H1 (cell line): ENCODE data around the gene ARHGAP27. TPM values are rescaled to one million over a fixed set of nuclear protein-coding genes. Genes with fewer than 3 reads are reported as not detected.

Source experiments
- CTCF ChIA-PET: fragments of 300-600 bp; sonication (Branson Sonifier 250); formaldehyde crosslinking; loops from one replicate; lab custom pipeline; 2021; ENCODE audit not compliant: partially characterized antibody; lab: Charles Lee
- POLR2A ChIA-PET: fragments of 300-600 bp; sonication (Branson Sonifier 250); formaldehyde crosslinking; loops from one replicate; lab custom pipeline; 2021; ENCODE audit warnings: inconsistent platforms; ENCODE audit not compliant: partially characterized antibody; lab: Charles Lee
- DNase-seq, 2 experiments: peaks; one replicate each; pipeline versions ENCODE4 v3.0.0 to v3.0.0-alpha.2; 2010 to 2022; ENCODE audit warnings: low spot score in 2 of 2, low read depth in 1 of 2, mixed read lengths in 1 of 2
- FAIRE-seq: peaks from 2 replicates; lab custom pipeline; 2011; peaks lifted over from hg19 to GRCh38; lab: Jason Lieb, UNC
- H2AFZ ChIP-seq: 2 replicates; pipeline ENCODE4 v1.8.1; 2012; ENCODE audit warnings: low read length, inconsistent platforms
- H2AK5ac ChIP-seq: 2 replicates; pipeline ENCODE4 v1.6.1; 2013; ENCODE audit warnings: low read depth, low read length
- H2BK120ac ChIP-seq: replicated peaks from 2 replicates; pipeline ENCODE3; 2013; ENCODE audit warnings: low read depth, low read length, inconsistent platforms
- H2BK12ac ChIP-seq: 2 replicates; pipeline ENCODE4 v1.6.1; 2013; ENCODE audit warnings: low read depth, low read length
- H2BK15ac ChIP-seq: 2 replicates; pipeline ENCODE4 v1.6.1; 2013; ENCODE audit warnings: low read length
- H2BK20ac ChIP-seq: 2 replicates; pipeline ENCODE4 v1.6.1; 2013; ENCODE audit warnings: low read length
- H2BK5ac ChIP-seq: 2 replicates; pipeline ENCODE4 v1.6.1; 2013; ENCODE audit warnings: low read depth, low read length
- H3K14ac ChIP-seq: 2 replicates; pipeline ENCODE4 v1.6.1; 2013; ENCODE audit warnings: inconsistent platforms; ENCODE audit not compliant: insufficient read length
- H3K18ac ChIP-seq: 2 replicates; pipeline ENCODE4 v1.6.1; 2013; ENCODE audit warnings: low read length; ENCODE audit errors: extremely low read depth
- H3K23ac ChIP-seq: 2 replicates; pipeline ENCODE4 v1.6.1; 2013; ENCODE audit warnings: inconsistent platforms; ENCODE audit not compliant: insufficient read length
- H3K23me2 ChIP-seq: 2 replicates; pipeline ENCODE4 v1.6.1; 2013; ENCODE audit warnings: low read depth, low read length
- H3K27ac ChIP-seq: 2 replicates; pipeline ENCODE4 v1.6.1; 2011; ENCODE audit warnings: low read depth, low read length, inconsistent platforms
- H3K27me3 ChIP-seq, 4 experiments: replicated peaks in 1 of 4; 1 replicate in 1 of 4; 2 replicates in 3 of 4; pipeline versions ENCODE4 v1.6.1 to v1.8.1; 2011 to 2013; ENCODE audit warnings: low read length in 3 of 4, mild to moderate bottlenecking in 3 of 4, inconsistent platforms in 2 of 4, mixed read lengths in 2 of 4, moderate library complexity in 1 of 4; ENCODE audit not compliant: control insufficient read depth in 3 of 4, insufficient read depth in 3 of 4; ENCODE audit errors: extremely low read depth in 1 of 4
- H3K36me3 ChIP-seq, 4 experiments: 2 replicates each; pipeline versions ENCODE4 v1.6.1 to v1.8.1; 2011 to 2013; ENCODE audit warnings: mild to moderate bottlenecking in 4 of 4, low read length in 3 of 4, moderate library complexity in 2 of 4, control low read depth in 1 of 4, inconsistent platforms in 1 of 4; ENCODE audit not compliant: insufficient read depth in 4 of 4, control insufficient read depth in 2 of 4
- H3K4ac ChIP-seq: replicated peaks from 2 replicates; pipeline ENCODE3; 2013; ENCODE audit warnings: low read length, low read depth, mixed read lengths, inconsistent platforms; ENCODE audit not compliant: insufficient read length
- H3K4me1 ChIP-seq, 4 experiments: replicated peaks in 1 of 4; 1 replicate in 1 of 4; 2 replicates in 3 of 4; pipeline versions ENCODE4 v1.6.1 to v1.8.1; 2011 to 2013; ENCODE audit warnings: low read length in 3 of 4, inconsistent platforms in 2 of 4, mixed read lengths in 1 of 4; ENCODE audit not compliant: insufficient read depth in 4 of 4, control insufficient read depth in 3 of 4
- H3K4me2 ChIP-seq, 2 experiments: 2 replicates each; pipeline versions ENCODE4 v1.6.1 to v1.8.1; 2011 to 2013; ENCODE audit warnings: low read depth in 2 of 2, low read length in 2 of 2, control low read depth in 1 of 2, inconsistent platforms in 1 of 2, mild to moderate bottlenecking in 1 of 2; ENCODE audit not compliant: insufficient read depth in 1 of 2
- H3K4me3 ChIP-seq, 4 experiments: fragments of 200-600, 300-600 bp in 1 of 4; sonication (generic), shearing (Covaris generic), sonication (Bioruptor Twin) in 1 of 4; 2 replicates each; pipeline versions ENCODE4 v1.5.1 to v1.8.1; 2011 to 2016; ENCODE audit warnings: low read length in 4 of 4, low read depth in 3 of 4, control low read depth in 2 of 4, inconsistent platforms in 2 of 4, mild to moderate bottlenecking in 2 of 4, mixed read lengths in 1 of 4, moderate library complexity in 1 of 4; ENCODE audit not compliant: insufficient read depth in 2 of 4; ENCODE audit errors: extremely low read depth in 1 of 4
- H3K56ac ChIP-seq: replicated peaks from 2 replicates; pipeline ENCODE3; 2013; ENCODE audit warnings: low read depth, mild to moderate bottlenecking, mixed read lengths, low read length, inconsistent platforms; ENCODE audit not compliant: insufficient read length
- H3K79me1 ChIP-seq: 2 replicates; pipeline ENCODE4 v1.6.1; 2013; ENCODE audit warnings: low read depth, low read length, control low read depth
- H3K79me2 ChIP-seq, 2 experiments: 2 replicates each; pipeline versions ENCODE4 v1.6.1 to v1.8.1; 2012 to 2013; ENCODE audit warnings: low read length in 2 of 2, mild to moderate bottlenecking in 2 of 2, inconsistent platforms in 1 of 2; ENCODE audit not compliant: insufficient read depth in 2 of 2, control insufficient read depth in 1 of 2
- H3K9ac ChIP-seq, 4 experiments: replicated peaks in 1 of 4; 1 replicate in 1 of 4; 2 replicates in 3 of 4; pipeline versions ENCODE4 v1.6.1 to v1.8.1; 2011 to 2013; ENCODE audit warnings: low read depth in 3 of 4, low read length in 3 of 4, control low read depth in 2 of 4, mild to moderate bottlenecking in 2 of 4, moderate library complexity in 2 of 4, inconsistent platforms in 1 of 4; ENCODE audit errors: extremely low read depth in 1 of 4
- H3K9me3 ChIP-seq, 2 experiments: 2 replicates each; pipeline versions ENCODE4 v1.6.1 to v1.8.1; 2012 to 2013; ENCODE audit warnings: mild to moderate bottlenecking in 2 of 2, moderate library complexity in 2 of 2, control low read depth in 1 of 2, inconsistent platforms in 1 of 2, low read depth in 1 of 2, low read length in 1 of 2, mixed read lengths in 1 of 2; ENCODE audit not compliant: insufficient read depth in 2 of 2
- H4K20me1 ChIP-seq, 2 experiments: replicated peaks in 1 of 2; 2 replicates each; pipeline versions ENCODE3 to v1.8.1; 2011 to 2013; ENCODE audit warnings: inconsistent platforms in 2 of 2, low read length in 2 of 2, mild to moderate bottlenecking in 1 of 2; ENCODE audit not compliant: insufficient read depth in 2 of 2, control insufficient read depth in 1 of 2
- H4K5ac ChIP-seq: 2 replicates; pipeline ENCODE4 v1.6.1; 2013; ENCODE audit warnings: low read length, low read depth, mixed read lengths, inconsistent platforms; ENCODE audit not compliant: insufficient read length
- H4K8ac ChIP-seq: 2 replicates; pipeline ENCODE4 v1.8.0; 2013; ENCODE audit warnings: mild to moderate bottlenecking, moderate library complexity, low read length, inconsistent platforms; ENCODE audit not compliant: insufficient read depth; ENCODE audit errors: extremely low read depth
- H4K91ac ChIP-seq: replicated peaks from 2 replicates; pipeline ENCODE3; 2013; ENCODE audit warnings: low read length, mixed read lengths, inconsistent platforms; ENCODE audit not compliant: insufficient read length
- ATF3 ChIP-seq: IDR thresholded peaks from 2 replicates; pipeline ENCODE4 v1.6.1; 2011; ENCODE audit warnings: low read depth, mild to moderate bottlenecking, low read length; ENCODE audit not compliant: insufficient read depth
- CBX8 ChIP-seq: fragments of 300-800, 300-1000 bp; sonication (generic); IDR thresholded peaks from 2 replicates; pipeline ENCODE4 v1.7.1; 2016; ENCODE audit warnings: low read depth, low read length, borderline replicate concordance
- CTCF ChIP-seq, 3 experiments: IDR thresholded peaks; 1 replicate in 2 of 3; 2 replicates in 1 of 3; pipeline versions ENCODE4 v1.5.1 to v1.6.1; 2011; ENCODE audit warnings: low read length in 3 of 3, mild to moderate bottlenecking in 3 of 3, inconsistent platforms in 2 of 3, low read depth in 1 of 3, moderate library complexity in 1 of 3; ENCODE audit not compliant: insufficient read depth in 1 of 3; ENCODE audit errors: control extremely low read depth in 1 of 3
- EGR1 ChIP-seq: IDR thresholded peaks from 2 replicates; pipeline ENCODE4 v1.6.1; 2011; ENCODE audit warnings: low read depth, low read length, borderline replicate concordance
- GABPA ChIP-seq: IDR thresholded peaks from 2 replicates; pipeline ENCODE4 v1.6.1; 2011; ENCODE audit warnings: mild to moderate bottlenecking, low read length, moderate library complexity, borderline replicate concordance; ENCODE audit not compliant: insufficient read depth
- JUN ChIP-seq: IDR thresholded peaks from 2 replicates; pipeline ENCODE4 v1.6.1; 2011; ENCODE audit warnings: low read depth, mild to moderate bottlenecking, improper control_type of control experiment, low read length
- NRF1 ChIP-seq: IDR thresholded peaks from 2 replicates; pipeline ENCODE4 v1.6.1; 2011; ENCODE audit warnings: mild to moderate bottlenecking, low read depth, low read length, improper control_type of control experiment
- RFX5 ChIP-seq: IDR thresholded peaks from 2 replicates; pipeline ENCODE4 v1.6.1; 2011; ENCODE audit warnings: low read depth, low read length, improper control_type of control experiment, borderline replicate concordance
- SIRT6 ChIP-seq: IDR thresholded peaks from one replicate; pipeline ENCODE4 v1.7.1; 2012; ENCODE audit warnings: low read length, inconsistent platforms
- SP2 ChIP-seq: IDR thresholded peaks from 2 replicates; pipeline ENCODE4 v1.6.1; 2012; ENCODE audit warnings: mild to moderate bottlenecking, low read length, inconsistent platforms
- WGBS, 2 experiments: shearing (Covaris generic) in 1 of 2; methylation state at CpG; one replicate each; pipeline versions ENCODE4 v1.1.6 to v1.1.7; 2013 to 2015; ENCODE audit warnings: low lambda C conversion rate in 2 of 2, mixed read lengths in 2 of 2, inconsistent platforms in 1 of 2, low coverage in 1 of 2, missing lambda C conversion rate in 1 of 2; ENCODE audit not compliant: insufficient replicate concordance in 2 of 2, insufficient coverage in 1 of 2, insufficient read length in 1 of 2; ENCODE audit errors: extremely low coverage in 1 of 2, missing lambda C conversion rate in 1 of 2; 5-methylcytosine and 5-hydroxymethylcytosine counted together
- polyA plus RNA-seq, 7 experiments: library from polyadenylated mRNA; depleted of rRNA in 3 of 7; stranded (reverse) in 5 of 7; unstranded in 2 of 7; fragments of >200 nt in 5 of 7; fragments of 200-250 nt in 2 of 7; gene quantifications; 1 replicate in 5 of 7; 2 replicates in 1 of 7; 4 replicates in 1 of 7; pipeline versions ENCODE4 v1.2.1 to v1.2.3, GENCODE V29; 2011 to 2013; ENCODE audit warnings: missing spikeins in 2 of 7, mixed read lengths in 2 of 7
- total RNA-seq: library from RNA; stranded (reverse); fragmentation: NEBNext Ultra II Directional; extraction: Animal tissue kit (Norgen Biotek cat#: 25700); gene quantifications from 2 replicates; pipeline ENCODE4 v1.2.1, GENCODE V29; 2021

Gene ARHGAP27
- total and polyA plus RNA-seq, 2 of the 8 experiments (the other 6 are each of a cell fraction or from before 2014, with no cell fraction given) = 11.6 to 13.1 TPM

DNA sequence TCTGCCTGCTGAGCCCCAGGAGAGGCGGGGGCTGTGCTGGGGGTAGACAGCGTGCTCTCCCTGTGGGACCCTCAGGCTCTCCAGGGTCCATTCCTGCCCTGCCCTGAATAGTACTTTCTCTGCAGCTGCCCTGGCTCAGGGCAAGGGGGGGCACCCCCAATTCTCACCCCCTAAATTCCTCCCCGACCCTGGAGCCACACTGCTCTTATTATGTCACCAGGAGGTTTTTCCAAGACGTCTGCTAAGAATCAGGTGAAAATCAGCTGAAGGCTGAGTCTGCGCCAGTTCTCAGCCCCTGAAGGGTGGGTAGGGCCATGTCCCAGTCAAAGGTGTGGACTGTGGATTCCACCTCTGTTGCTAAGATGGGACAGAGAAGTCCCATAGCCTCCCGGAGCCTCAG, 66.0 kb downstream of the ARHGAP27 start:
- WGBS, 2 experiments = 88% methylated on average over 6 of the region's 6 CpGs; no CpG with 5 or more reads in 1 of the 2 experiments
- peak overlapping the region in 1 of 2 experiments; percentile 10; a peak in 1 of 4 replicates for H3K4me2 ChIP-seq
- H2BK15ac ChIP-seq = peak overlapping the region; percentile 75; the same call in 1 of the 2 replicates
- ChIA-PET CTCF (interaction anchor here (0.8 to 2.8 kb wide), 17 partner anchors 9 to 231 kb away, joined by 3 to 14 read pairs (median 4); partner anchors contain the start of genes ACBD4 and MAP3K14), POLR2A (interaction anchor here (0.6 to 1.9 kb wide), 6 partner anchors 9 to 50 kb away, joined by 3 to 5 read pairs (median 4); no protein-coding TSS in a partner anchor)
- FAIRE-seq (no peak), DNase-seq (no peak)
- H3K23me2 ChIP-seq = no peaks in the 10 kb centered on the region
- H2BK5ac ChIP-seq = peak overlapping the region; percentile 84; the same call in 1 of the 2 replicates
- no peak overlapping the region for H3K4ac ChIP-seq
- peak overlapping the region; percentile 92; the same call in 1 of the 2 replicates for H2BK12ac ChIP-seq
- H3K56ac ChIP-seq = no peak overlapping the region
- H3K79me2 ChIP-seq = no peaks in the 10 kb centered on the region
- H3K9me3 ChIP-seq = no peaks in the 10 kb centered on the region
- no peak overlapping the region for H3K27ac ChIP-seq
- no peak overlapping the region for H2AFZ ChIP-seq
- H4K91ac ChIP-seq = no peak overlapping the region
- H3K14ac ChIP-seq = no peak overlapping the region
- H2AK5ac ChIP-seq = peak overlapping the region; percentile 87; the same call in 1 of the 2 replicates
- H3K4me1 ChIP-seq = peaks cover 7 to 22% (median 10%) of the 10 kb centered on the region in 4 experiments
- H3K23ac ChIP-seq = no peak overlapping the region
- H3K4me3 ChIP-seq = no peak overlapping the region
- H4K8ac ChIP-seq = no peak overlapping the region
- H3K9ac ChIP-seq = no peak overlapping the region; a peak in 1 of 7 replicates
- no peaks in the 10 kb centered on the region for H4K20me1 ChIP-seq
- H4K5ac ChIP-seq = no peak overlapping the region
- no peaks in the 10 kb centered on the region for H3K36me3 ChIP-seq
- no peak overlapping the region for H2BK120ac ChIP-seq
- H3K18ac ChIP-seq = 0 out of 2 replicates have a peak overlapping the region, but pooled peaks have one; percentile 19
- no peaks in the 10 kb centered on the region; a peak in 2 of 7 replicates for H3K27me3 ChIP-seq
- peak overlapping the region; percentile 51; the same call in 1 of the 2 replicates for H2BK20ac ChIP-seq
- H3K79me1 ChIP-seq = no peaks in the 10 kb centered on the region
- TF ChIP-seq CBX8 (no peak), GABPA (no peak), CTCF (IDR thresholded peaks at IDR 0.05; ENCODE audit: control extremely low read depth in 1 of 3, insufficient read depth in 1 of 3, low read depth in 1 of 3, low read length in 3 of 3) (no peak), SP2 (no peak), SIRT6 (no peak), EGR1 (no peak), NRF1 (no peak), ATF3 (no peak), RFX5 (no peak), JUN (no peak)
